Glutamatergic neuron (in vitro differentiated cells): ENCODE measurements around the gene LRRC7. TPM values are rescaled to one million over a fixed set of nuclear protein-coding genes. Genes with fewer than 3 reads are reported as not detected.
A peak's percentile ranks its signal among the peaks of the same experiment; 100 is the strongest.

Experiments
- DNase-seq: peaks from one replicate; pipeline ENCODE4 v3.0.0; 2022
- H3K27ac Mint-ChIP-seq: one replicate; pipeline ENCODE4 v1.8.0; 2020; ENCODE audit warnings: mild to moderate bottlenecking, mixed read lengths, inconsistent platforms; ENCODE audit not compliant: unreplicated experiment
- H3K27me3 Mint-ChIP-seq: one replicate; pipeline ENCODE4 v1.8.0; 2020; ENCODE audit warnings: mild to moderate bottlenecking, moderate library complexity, mixed read lengths, inconsistent platforms; ENCODE audit not compliant: unreplicated experiment
- H3K36me3 Mint-ChIP-seq: one replicate; pipeline ENCODE4 v1.8.0; 2020; ENCODE audit warnings: mild to moderate bottlenecking, mixed read lengths, inconsistent platforms; ENCODE audit not compliant: unreplicated experiment
- H3K4me1 Mint-ChIP-seq: one replicate; pipeline ENCODE4 v1.8.0; 2020; ENCODE audit warnings: mild to moderate bottlenecking, low read depth, mixed read lengths, inconsistent platforms; ENCODE audit not compliant: unreplicated experiment
- H3K4me3 Mint-ChIP-seq: one replicate; pipeline ENCODE4 v1.8.0; 2020; ENCODE audit warnings: mild to moderate bottlenecking, mixed read lengths, inconsistent platforms; ENCODE audit not compliant: unreplicated experiment
- H3K9me3 Mint-ChIP-seq: one replicate; pipeline ENCODE4 v1.8.0; 2020; ENCODE audit warnings: mild to moderate bottlenecking, moderate library complexity, mixed read lengths, inconsistent platforms; ENCODE audit not compliant: unreplicated experiment
- total RNA-seq: library from RNA; stranded (reverse); fragmentation: NEBNext Ultra II Directional; extraction: Animal tissue kit (Norgen Biotek cat#: 25700); gene quantifications from one replicate; pipeline ENCODE4 v1.2.1, GENCODE V29; 2021; ENCODE audit not compliant: unreplicated experiment
- TF ChIP-seq, protein P1 (sequence below): fragments of 200-600 bp; sonication (generic); IDR thresholded peaks from one replicate; pipeline ENCODE4 v1.5.0; 2021; ENCODE audit not compliant: partially characterized antibody, unreplicated experiment

The LRRC7 gene
- total RNA-seq, 1 donor from 2014 or later = 19.1 TPM

DNA sequence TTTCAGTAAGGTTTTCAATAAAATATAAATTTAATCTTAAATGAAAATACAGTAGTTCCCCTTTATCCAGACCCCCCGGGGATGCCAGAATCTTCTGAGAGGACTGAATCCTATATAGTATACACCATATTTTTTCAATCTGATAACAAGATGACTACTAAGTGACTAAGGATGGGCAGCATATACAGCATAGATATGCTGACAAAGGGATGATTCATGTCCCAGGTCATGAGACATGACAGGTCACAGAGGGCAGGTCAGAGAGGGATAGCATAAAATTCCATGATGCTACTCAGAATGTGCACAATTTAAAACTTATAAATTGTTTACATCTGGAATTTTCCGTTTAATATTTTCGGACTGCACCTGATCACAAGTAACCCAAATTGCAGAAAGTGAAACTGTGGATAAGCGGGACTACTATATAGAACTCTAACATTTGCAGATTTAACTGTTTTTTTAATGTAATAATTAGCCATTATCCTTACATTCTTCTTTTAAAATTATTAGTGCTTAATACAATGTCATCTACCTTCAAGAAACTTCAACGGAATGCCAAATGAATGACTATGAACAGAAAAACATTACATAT lies 588.9 kb downstream of the LRRC7 start:
- Mint-ChIP-seq H3K9me3 (no peaks in the 10 kb centered on the region), H3K4me3 (no peak overlapping the region), H3K36me3 (no peaks in the 10 kb centered on the region), H3K27ac (no peak overlapping the region), H3K4me1 (no peaks in the 10 kb centered on the region), H3K27me3 (no peaks in the 10 kb centered on the region)
- no peak for DNase-seq
- TF ChIP-seq, protein P1, sequence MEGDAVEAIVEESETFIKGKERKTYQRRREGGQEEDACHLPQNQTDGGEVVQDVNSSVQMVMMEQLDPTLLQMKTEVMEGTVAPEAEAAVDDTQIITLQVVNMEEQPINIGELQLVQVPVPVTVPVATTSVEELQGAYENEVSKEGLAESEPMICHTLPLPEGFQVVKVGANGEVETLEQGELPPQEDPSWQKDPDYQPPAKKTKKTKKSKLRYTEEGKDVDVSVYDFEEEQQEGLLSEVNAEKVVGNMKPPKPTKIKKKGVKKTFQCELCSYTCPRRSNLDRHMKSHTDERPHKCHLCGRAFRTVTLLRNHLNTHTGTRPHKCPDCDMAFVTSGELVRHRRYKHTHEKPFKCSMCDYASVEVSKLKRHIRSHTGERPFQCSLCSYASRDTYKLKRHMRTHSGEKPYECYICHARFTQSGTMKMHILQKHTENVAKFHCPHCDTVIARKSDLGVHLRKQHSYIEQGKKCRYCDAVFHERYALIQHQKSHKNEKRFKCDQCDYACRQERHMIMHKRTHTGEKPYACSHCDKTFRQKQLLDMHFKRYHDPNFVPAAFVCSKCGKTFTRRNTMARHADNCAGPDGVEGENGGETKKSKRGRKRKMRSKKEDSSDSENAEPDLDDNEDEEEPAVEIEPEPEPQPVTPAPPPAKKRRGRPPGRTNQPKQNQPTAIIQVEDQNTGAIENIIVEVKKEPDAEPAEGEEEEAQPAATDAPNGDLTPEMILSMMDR = no peak

DNA sequence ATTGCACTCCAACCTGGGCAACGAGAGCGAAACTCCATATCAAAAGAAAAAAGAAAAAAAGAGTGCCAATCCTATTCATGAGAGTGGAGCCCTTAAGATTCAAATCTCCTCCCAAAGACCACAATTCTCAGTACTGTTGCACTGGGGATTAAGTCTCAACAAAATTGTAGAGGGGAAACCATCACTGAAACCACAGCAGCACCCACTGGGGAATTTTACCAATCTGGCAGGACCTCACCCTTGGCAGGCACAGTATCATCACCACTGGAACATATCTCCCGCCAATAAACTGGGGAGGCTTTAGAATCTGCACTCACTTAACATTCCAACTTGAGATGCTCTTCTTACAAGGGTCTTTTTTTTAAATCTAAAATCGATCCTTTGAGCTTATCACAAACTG lies 596.6 kb downstream of the LRRC7 start:
- Mint-ChIP-seq H3K9me3 (peaks cover 3% of the 10 kb centered on the region), H3K36me3 (peaks cover 5% of the 10 kb centered on the region), H3K27ac (no peak overlapping the region), H3K27me3 (peaks cover 2% of the 10 kb centered on the region), H3K4me1 (peaks cover 11% of the 10 kb centered on the region), H3K4me3 (no peak overlapping the region)
- TF ChIP-seq, protein P1 = no peak
- DNase-seq = no peak

DNA sequence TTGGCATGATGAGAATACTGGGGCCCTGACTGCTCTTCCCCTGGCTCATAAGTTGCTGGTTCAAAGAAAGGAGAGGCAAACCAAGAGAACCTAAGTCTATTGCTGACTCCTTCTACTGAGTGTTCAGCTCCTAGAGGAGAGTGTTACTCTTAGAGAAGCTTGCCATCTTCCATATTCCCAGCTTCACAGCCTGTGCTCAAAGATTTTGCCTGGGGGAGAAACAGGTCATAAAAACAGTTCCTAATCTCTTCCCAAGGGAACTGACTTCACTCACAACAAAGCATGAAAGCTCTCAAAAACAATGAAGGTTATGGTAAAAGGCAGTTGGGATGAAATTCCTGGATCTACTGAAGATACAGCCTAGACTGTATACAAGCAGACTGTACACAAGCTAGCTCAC lies 600.6 kb downstream of the LRRC7 start:
- H3K36me3 Mint-ChIP-seq = peaks cover 3% of the 10 kb centered on the region
- DNase-seq = no peak
- H3K4me1 Mint-ChIP-seq = peaks cover 11% of the 10 kb centered on the region
- H3K27ac Mint-ChIP-seq = peak overlapping the region; percentile 17
- TF ChIP-seq, protein P1 = no peak
- peaks cover under 1% of the 10 kb centered on the region for H3K27me3 Mint-ChIP-seq
- H3K9me3 Mint-ChIP-seq = peaks cover 2% of the 10 kb centered on the region
- no peak overlapping the region for H3K4me3 Mint-ChIP-seq

DNA sequence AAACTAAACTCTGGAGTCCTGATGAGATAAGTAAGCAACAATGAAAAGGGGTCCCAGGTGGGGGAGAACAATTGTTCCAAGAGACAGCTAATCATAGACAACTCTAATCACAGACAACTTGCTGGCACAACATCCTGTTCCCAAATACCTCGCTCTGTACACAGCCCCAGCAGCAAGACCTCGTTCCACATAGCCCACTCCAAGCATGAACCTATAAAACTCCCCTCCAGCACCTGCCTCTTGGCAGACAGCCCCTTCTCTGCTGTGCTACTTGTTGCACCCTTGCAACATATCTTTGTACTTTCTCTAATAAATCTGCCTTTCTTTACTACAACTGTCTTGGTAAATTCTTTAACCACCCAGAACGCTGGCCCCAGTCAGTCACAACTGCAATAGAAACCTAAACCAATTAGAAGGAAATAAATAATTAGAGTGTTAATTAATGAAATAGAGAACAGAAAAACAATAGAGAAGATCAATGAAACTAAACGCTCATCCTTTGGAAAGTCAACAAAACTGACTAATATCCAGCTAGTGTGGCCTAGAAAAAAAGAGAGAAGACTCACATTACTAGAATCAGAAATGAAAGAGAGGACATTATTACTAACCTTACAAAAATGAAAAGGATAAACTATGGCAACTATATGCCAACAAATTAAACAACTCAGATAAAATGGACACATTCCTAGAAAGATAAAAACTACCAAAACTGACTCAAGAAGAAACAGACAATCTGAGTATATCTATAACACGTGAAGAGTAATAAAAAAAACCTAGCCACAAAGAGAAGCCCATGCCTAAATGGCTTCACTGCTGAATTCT lies 601.5 kb downstream of the LRRC7 start:
- no peaks in the 10 kb centered on the region for H3K27me3 Mint-ChIP-seq
- no peak overlapping the region for H3K27ac Mint-ChIP-seq
- peaks cover 11% of the 10 kb centered on the region for H3K4me1 Mint-ChIP-seq
- no peaks in the 10 kb centered on the region for H3K36me3 Mint-ChIP-seq
- TF ChIP-seq, protein P1 = no peak
- no peak overlapping the region for H3K4me3 Mint-ChIP-seq
- H3K9me3 Mint-ChIP-seq = no peaks in the 10 kb centered on the region
- DNase-seq = no peak

DNA sequence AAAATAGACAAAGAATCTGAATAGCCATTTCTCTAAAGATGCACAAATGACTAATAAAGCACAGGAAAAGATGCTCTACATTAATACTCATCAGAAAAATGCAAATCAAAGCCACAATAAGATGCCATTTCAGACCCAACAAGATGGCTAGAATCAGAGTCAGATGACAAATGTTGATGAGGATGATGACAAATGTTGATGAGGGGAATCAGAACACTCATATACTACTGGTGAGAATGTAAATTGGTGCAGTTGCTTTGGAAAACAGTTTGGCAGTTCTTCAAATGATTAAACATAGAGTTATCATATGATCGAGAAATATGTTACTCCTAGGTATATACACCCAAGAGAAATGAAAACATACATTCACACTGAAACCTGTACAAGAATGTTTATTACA lies 603.8 kb downstream of the LRRC7 start:
- H3K4me1 Mint-ChIP-seq = peaks cover 11% of the 10 kb centered on the region
- H3K27ac Mint-ChIP-seq = no peak overlapping the region
- TF ChIP-seq, protein P1 = no peak
- H3K9me3 Mint-ChIP-seq = no peaks in the 10 kb centered on the region
- H3K27me3 Mint-ChIP-seq = no peaks in the 10 kb centered on the region
- H3K36me3 Mint-ChIP-seq = no peaks in the 10 kb centered on the region
- H3K4me3 Mint-ChIP-seq = no peak overlapping the region
- no peak for DNase-seq
